Ishikawa (cell line): ENCODE data around the gene CTNNA3.

Experiments
- CEBPB ChIP-seq: IDR thresholded peaks from 2 replicates; pipeline ENCODE4 v1.6.1; 2012
- CREB1 ChIP-seq: IDR thresholded peaks from 2 replicates; pipeline ENCODE4 v1.6.1; 2012; ENCODE audit warnings: low read depth
- EGR1 ChIP-seq: IDR thresholded peaks from 2 replicates; pipeline ENCODE4 v1.6.1; 2012
- EP300 ChIP-seq: IDR thresholded peaks from 2 replicates; pipeline ENCODE4 v1.6.1; 2012; ENCODE audit warnings: borderline replicate concordance
- FOXM1 ChIP-seq: IDR thresholded peaks from 2 replicates; pipeline ENCODE4 v1.6.1; 2012; ENCODE audit warnings: low read depth, borderline replicate concordance
- NFIC ChIP-seq: IDR thresholded peaks from 2 replicates; pipeline ENCODE4 v1.6.1; 2012
- RAD21 ChIP-seq: IDR thresholded peaks from 2 replicates; pipeline ENCODE4 v1.6.1; 2012; ENCODE audit warnings: low read depth
- REST ChIP-seq: IDR thresholded peaks from 2 replicates; pipeline ENCODE4 v1.6.1; 2012; ENCODE audit warnings: low read depth, mild to moderate bottlenecking
- TAF1 ChIP-seq: IDR thresholded peaks from 2 replicates; pipeline ENCODE4 v1.6.1; 2012; ENCODE audit warnings: low read depth, mild to moderate bottlenecking
- TEAD4 ChIP-seq: IDR thresholded peaks from 2 replicates; pipeline ENCODE4 v1.6.1; 2012
- YY1 ChIP-seq: IDR thresholded peaks from 2 replicates; pipeline ENCODE4 v1.6.1; 2012; ENCODE audit warnings: low read depth
- ZBTB7A ChIP-seq: IDR thresholded peaks from 2 replicates; pipeline ENCODE4 v1.6.1; 2012; ENCODE audit warnings: low read depth
- TF ChIP-seq, protein P1 (sequence below): IDR thresholded peaks from 2 replicates; pipeline ENCODE4 v1.6.1; 2012
- TF ChIP-seq, protein P2 (sequence below): IDR thresholded peaks from 2 replicates; pipeline ENCODE4 v1.6.1; 2012

DNA sequence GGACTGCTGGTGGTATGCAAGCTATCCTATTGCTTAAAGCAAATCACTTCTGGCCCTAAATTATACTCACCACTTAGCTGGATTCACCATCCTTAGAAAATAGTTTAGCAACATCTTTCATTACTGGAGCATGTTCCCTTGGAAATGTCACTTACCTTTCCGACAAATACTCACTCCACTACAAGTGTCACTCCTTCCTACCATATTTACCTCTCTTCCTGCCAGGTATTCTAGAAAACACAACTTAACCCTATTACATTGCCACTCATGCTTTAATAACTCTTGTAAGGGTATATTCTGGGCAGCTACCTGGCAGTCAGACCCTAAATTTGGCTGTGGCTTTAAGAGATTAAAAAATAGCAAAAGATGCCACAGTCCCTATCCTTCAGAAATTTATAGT is 37.5 kb upstream of the CTNNA3 start:
- no peak for TF ChIP-seq TAF1
- TF ChIP-seq, protein P1, sequence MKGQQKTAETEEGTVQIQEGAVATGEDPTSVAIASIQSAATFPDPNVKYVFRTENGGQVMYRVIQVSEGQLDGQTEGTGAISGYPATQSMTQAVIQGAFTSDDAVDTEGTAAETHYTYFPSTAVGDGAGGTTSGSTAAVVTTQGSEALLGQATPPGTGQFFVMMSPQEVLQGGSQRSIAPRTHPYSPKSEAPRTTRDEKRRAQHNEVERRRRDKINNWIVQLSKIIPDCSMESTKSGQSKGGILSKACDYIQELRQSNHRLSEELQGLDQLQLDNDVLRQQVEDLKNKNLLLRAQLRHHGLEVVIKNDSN: no peak
- no peak for TF ChIP-seq FOXM1
- no peak for TF ChIP-seq TEAD4
- no peak for TF ChIP-seq CREB1
- TF ChIP-seq, protein P2, sequence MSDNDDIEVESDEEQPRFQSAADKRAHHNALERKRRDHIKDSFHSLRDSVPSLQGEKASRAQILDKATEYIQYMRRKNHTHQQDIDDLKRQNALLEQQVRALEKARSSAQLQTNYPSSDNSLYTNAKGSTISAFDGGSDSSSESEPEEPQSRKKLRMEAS: no peak
- no peak for TF ChIP-seq CEBPB
- TF ChIP-seq EP300: no peak
- TF ChIP-seq YY1: no peak
- TF ChIP-seq REST: no peak
- TF ChIP-seq ZBTB7A: no peak
- TF ChIP-seq NFIC: no peak
- no peak for TF ChIP-seq EGR1
- no peak for TF ChIP-seq RAD21
